ENCODE results near the gene TPPP2.

- TF ChIP-seq, protein P1, sequence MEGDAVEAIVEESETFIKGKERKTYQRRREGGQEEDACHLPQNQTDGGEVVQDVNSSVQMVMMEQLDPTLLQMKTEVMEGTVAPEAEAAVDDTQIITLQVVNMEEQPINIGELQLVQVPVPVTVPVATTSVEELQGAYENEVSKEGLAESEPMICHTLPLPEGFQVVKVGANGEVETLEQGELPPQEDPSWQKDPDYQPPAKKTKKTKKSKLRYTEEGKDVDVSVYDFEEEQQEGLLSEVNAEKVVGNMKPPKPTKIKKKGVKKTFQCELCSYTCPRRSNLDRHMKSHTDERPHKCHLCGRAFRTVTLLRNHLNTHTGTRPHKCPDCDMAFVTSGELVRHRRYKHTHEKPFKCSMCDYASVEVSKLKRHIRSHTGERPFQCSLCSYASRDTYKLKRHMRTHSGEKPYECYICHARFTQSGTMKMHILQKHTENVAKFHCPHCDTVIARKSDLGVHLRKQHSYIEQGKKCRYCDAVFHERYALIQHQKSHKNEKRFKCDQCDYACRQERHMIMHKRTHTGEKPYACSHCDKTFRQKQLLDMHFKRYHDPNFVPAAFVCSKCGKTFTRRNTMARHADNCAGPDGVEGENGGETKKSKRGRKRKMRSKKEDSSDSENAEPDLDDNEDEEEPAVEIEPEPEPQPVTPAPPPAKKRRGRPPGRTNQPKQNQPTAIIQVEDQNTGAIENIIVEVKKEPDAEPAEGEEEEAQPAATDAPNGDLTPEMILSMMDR (IDR thresholded peaks at IDR 0.05): no peak
- no peak for TF ChIP-seq POLR2A (IDR thresholded peaks at IDR 0.05)
Measured at GRCh38 chr14:21015312-21015711, 14.7 kb upstream of the TPPP2 start.
